BE2C (cell line): ENCODE measurements around the gene VCY. TPM values are rescaled to one million over a fixed set of nuclear protein-coding genes. Genes with fewer than 3 reads are reported as not detected.
"Not testable (repeated sequence)": the region's sequence is repeated elsewhere in the genome, so short reads cannot be mapped to it uniquely, and the experiment has no call there.

ENCODE experiments used
- DNase-seq: peaks from one replicate; pipeline ENCODE4 v3.0.0-alpha.2; 2020
- H3K27me3 ChIP-seq: fragments of 250-450 bp; sonication (Bioruptor Pico); 2 replicates; pipeline ENCODE4 v1.5.1; 2020; ENCODE audit warnings: mild to moderate bottlenecking
- H3K36me3 ChIP-seq: fragments of 250-450 bp; sonication (Bioruptor Pico); 2 replicates; pipeline ENCODE4 v1.5.1; 2020; ENCODE audit warnings: mild to moderate bottlenecking
- H3K4me1 ChIP-seq: fragments of 250-450 bp; sonication (Bioruptor Pico); 2 replicates; pipeline ENCODE4 v1.5.1; 2020
- H3K4me3 ChIP-seq: 2 replicates; pipeline ENCODE4 v1.5.1; 2011; ENCODE audit warnings: low read depth, low read length
- H3K9me3 ChIP-seq: fragments of 250-450 bp; sonication (Bioruptor Pico); 2 replicates; pipeline ENCODE4 v1.5.1; 2020
- polyA plus RNA-seq: library from polyadenylated mRNA; unstranded; fragments of >200 nt; gene quantifications from one replicate; pipeline ENCODE4 v1.2.1, GENCODE V29; 2012; ENCODE audit warnings: low read depth, missing spikeins; ENCODE audit not compliant: insufficient read length, insufficient read depth

Gene VCY
- not detected for polyA plus RNA-seq

- not testable (repeated sequence) for H3K36me3 ChIP-seq, DNase-seq, H3K4me3 ChIP-seq, H3K27me3 ChIP-seq, H3K9me3 ChIP-seq, H3K4me1 ChIP-seq
Measured at GRCh38 chrY:13986373-13986772, at the start of gene VCY. VCY (minus strand) TSS chrY:13986473; CDS start chrY:13986440, 33 bp downstream.

- not testable (repeated sequence) for H3K9me3 ChIP-seq, H3K36me3 ChIP-seq, H3K4me1 ChIP-seq, H3K27me3 ChIP-seq, DNase-seq, H3K4me3 ChIP-seq
Measured at GRCh38 chrY:14030395-14030794, 44.1 kb upstream of the VCY start.

GRCh38 chrY:14011916-14012315 lies 25.6 kb upstream of the VCY start:
- H3K27me3 ChIP-seq, H3K36me3 ChIP-seq: not testable (repeated sequence)

GRCh38 chrY:13942406-13942805 lies 43.9 kb downstream of the VCY start:
- not testable (repeated sequence) for H3K36me3 ChIP-seq, DNase-seq, H3K4me3 ChIP-seq, H3K4me1 ChIP-seq, H3K9me3 ChIP-seq, H3K27me3 ChIP-seq

More at GRCh38 chrY:14011916-14012315, 25.6 kb upstream of the VCY start:
- DNase-seq, H3K4me1 ChIP-seq, H3K4me3 ChIP-seq, H3K9me3 ChIP-seq: not testable (repeated sequence)
